22Rv1 (cell line): ENCODE results near the gene KRTAP12-3.

Experiments
- CTCF ChIP-seq: fragments of 450-650 bp; IDR thresholded peaks from 2 replicates; pipeline ENCODE4 v1.5.1; 2017; ENCODE audit warnings: mild to moderate bottlenecking
- ZFX ChIP-seq: fragments of 450-650 bp; IDR thresholded peaks from 2 replicates; pipeline ENCODE4 v1.6.1; 2017; ENCODE audit warnings: antibody characterized with exemption, borderline replicate concordance

GRCh38 chr21:44658541-44658910 is 794 bp downstream of the KRTAP12-3 start:
- TF ChIP-seq CTCF (no peak), ZFX (no peak)
